Chondrocyte (in vitro differentiated cells): ENCODE measurements around the gene CLIC6. TPM values are rescaled to one million over a fixed set of nuclear protein-coding genes. Genes with fewer than 3 reads are reported as not detected.

Source experiments
- DNase-seq: peaks from one replicate; pipeline ENCODE4 v3.0.0; 2021; ENCODE audit warnings: mixed read lengths, low spot score
- H3K27ac Mint-ChIP-seq: one replicate; pipeline ENCODE4 v1.8.0; 2021; ENCODE audit warnings: mild to moderate bottlenecking, moderate library complexity, mixed read lengths; ENCODE audit not compliant: unreplicated experiment
- H3K27me3 Mint-ChIP-seq: 2 replicates; pipeline ENCODE4 v1.8.0; 2021; ENCODE audit warnings: low read depth, mixed read lengths
- H3K36me3 Mint-ChIP-seq: 2 replicates; pipeline ENCODE4 v1.8.0; 2021; ENCODE audit warnings: low read depth, mixed read lengths
- H3K4me1 Mint-ChIP-seq: 2 replicates; pipeline ENCODE4 v1.8.0; 2021; ENCODE audit warnings: low read depth, mild to moderate bottlenecking, mixed read lengths
- H3K4me3 Mint-ChIP-seq: one replicate; pipeline ENCODE4 v1.8.0; 2021; ENCODE audit warnings: mild to moderate bottlenecking, moderate library complexity, mixed read lengths; ENCODE audit not compliant: unreplicated experiment
- H3K9me3 Mint-ChIP-seq: 2 replicates; pipeline ENCODE4 v1.8.0; 2021; ENCODE audit warnings: low read depth, mixed read lengths
- CTCF ChIP-seq: fragments of 200-600 bp; sonication (generic); IDR thresholded peaks from 2 replicates; pipeline ENCODE4 v1.5.0; 2021; ENCODE audit warnings: antibody characterized with exemption, mild to moderate bottlenecking, moderate library complexity
- total RNA-seq: library from RNA; stranded (reverse); gene quantifications from 3 replicates; pipeline ENCODE4 v1.2.1, GENCODE V29; 2021

CLIC6 gene
- total RNA-seq, 1 donor from 2014 or later = 0.17 TPM

GRCh38 chr21:34730756-34731445 is 62.1 kb downstream of the CLIC6 start:
- Mint-ChIP-seq H3K4me1 (peaks cover 20% of the 10 kb centered on the region), H3K36me3 (peaks cover 2% of the 10 kb centered on the region), H3K27ac (no peak overlapping the region), H3K4me3 (no peak overlapping the region), H3K27me3 (no peaks in the 10 kb centered on the region), H3K9me3 (no peaks in the 10 kb centered on the region)
- TF ChIP-seq CTCF = no peak
- DNase-seq = no peak

GRCh38 chr21:34732388-34732821 is 63.6 kb downstream of the CLIC6 start:
- H3K9me3 Mint-ChIP-seq = no peaks in the 10 kb centered on the region
- peaks cover 30% of the 10 kb centered on the region for H3K4me1 Mint-ChIP-seq
- TF ChIP-seq CTCF = no peak
- DNase-seq = no peak
- H3K4me3 Mint-ChIP-seq = no peak overlapping the region
- H3K27me3 Mint-ChIP-seq = no peaks in the 10 kb centered on the region
- H3K36me3 Mint-ChIP-seq = peaks cover 2% of the 10 kb centered on the region
- no peak overlapping the region for H3K27ac Mint-ChIP-seq

GRCh38 chr21:34733852-34734251 is 65.1 kb downstream of the CLIC6 start:
- H3K9me3 Mint-ChIP-seq = no peaks in the 10 kb centered on the region
- TF ChIP-seq CTCF = no peak
- DNase-seq = no peak
- no peak overlapping the region for H3K27ac Mint-ChIP-seq
- no peaks in the 10 kb centered on the region for H3K27me3 Mint-ChIP-seq
- H3K4me1 Mint-ChIP-seq = peaks cover 34% of the 10 kb centered on the region
- H3K36me3 Mint-ChIP-seq = peaks cover 2% of the 10 kb centered on the region
- no peak overlapping the region for H3K4me3 Mint-ChIP-seq

- peaks cover 34% of the 10 kb centered on the region for H3K4me1 Mint-ChIP-seq
Observed at GRCh38 chr21:34734696-34735095, 65.9 kb downstream of the CLIC6 start.

More at GRCh38 chr21:34734696-34735095, 65.9 kb downstream of the CLIC6 start:
- H3K9me3 Mint-ChIP-seq = no peaks in the 10 kb centered on the region
- H3K4me3 Mint-ChIP-seq = no peak overlapping the region
- H3K36me3 Mint-ChIP-seq = peaks cover 2% of the 10 kb centered on the region
- no peak for DNase-seq
- H3K27ac Mint-ChIP-seq = peak overlapping the region; percentile 30
- TF ChIP-seq CTCF = no peak
- H3K27me3 Mint-ChIP-seq = no peaks in the 10 kb centered on the region
